PC-9 (cell line): ENCODE measurements around the gene AUTS2. TPM values are rescaled to one million over a fixed set of nuclear protein-coding genes. Genes with fewer than 3 reads are reported as not detected.

ENCODE experiments used
- BruUV-seq: library from RNA; stranded (reverse); fragments of 400-500 nt; replicated peaks from 2 replicates; lab custom pipeline; 2021; lab: Mats Ljungman, UMichigan
- CTCF ChIA-PET: fragments of 300-600 bp; sonication (Branson Sonifier 250); formaldehyde crosslinking; loops from one replicate; lab custom pipeline; 2022; ENCODE audit warnings: antibody characterized with exemption; lab: Charles Lee
- POLR2A ChIA-PET: fragments of 300-600 bp; sonication (Branson Sonifier 250); formaldehyde crosslinking; loops from one replicate; lab custom pipeline; 2022; ENCODE audit warnings: antibody characterized with exemption; ENCODE audit not compliant: unreplicated experiment; lab: Charles Lee
- DNase-seq, 2 experiments: peaks; one replicate each; pipeline versions ENCODE4 v3.0.0 to v3.0.0-alpha.2; 2015 to 2022; ENCODE audit warnings: mixed read lengths in 1 of 2
- H2AFZ ChIP-seq: fragments of 200-600 bp; sonication (generic); 2 replicates; pipeline ENCODE4 v1.8.1; 2017; ENCODE audit warnings: antibody characterized with exemption
- H3F3A ChIP-seq: fragments of 200-600 bp; sonication (generic); 2 replicates; pipeline ENCODE4 v1.8.1; 2017; ENCODE audit warnings: antibody characterized with exemption, mild to moderate bottlenecking, low read depth; ENCODE audit not compliant: insufficient read depth
- H3K27ac ChIP-seq: fragments of 200-600 bp; sonication (generic); 2 replicates; pipeline ENCODE4 v1.6.1; 2016; ENCODE audit warnings: mixed run types
- H3K27me3 ChIP-seq: fragments of 200-600 bp; sonication (generic); 2 replicates; pipeline ENCODE4 v1.6.1; 2016; ENCODE audit warnings: low read depth, mixed run types; ENCODE audit not compliant: insufficient read depth
- H3K36me3 ChIP-seq: fragments of 200-600 bp; sonication (generic); 2 replicates; pipeline ENCODE4 v1.6.1; 2016; ENCODE audit warnings: low read depth, mixed run types
- H3K4me1 ChIP-seq: fragments of 200-600 bp; sonication (generic); replicated peaks from 2 replicates; pipeline ENCODE4 v1.6.1; 2016; ENCODE audit warnings: mixed run types; ENCODE audit not compliant: insufficient read depth
- H3K4me2 ChIP-seq: fragments of 200-600 bp; sonication (generic); 2 replicates; pipeline ENCODE4 v1.6.1; 2017; ENCODE audit warnings: mixed run types
- H3K4me3 ChIP-seq: fragments of 200-600 bp; sonication (generic); 2 replicates; pipeline ENCODE4 v1.6.1; 2016; ENCODE audit warnings: mixed run types
- H3K79me2 ChIP-seq: fragments of 200-600 bp; sonication (generic); 2 replicates; pipeline ENCODE4 v1.6.1; 2017; ENCODE audit warnings: low read depth, mixed run types
- H3K9me2 ChIP-seq: fragments of 200-600 bp; sonication (generic); 2 replicates; pipeline ENCODE4 v1.8.1; 2017; ENCODE audit warnings: mild to moderate bottlenecking; ENCODE audit not compliant: insufficient read depth
- H3K9me3 ChIP-seq: fragments of 200-600 bp; sonication (generic); 2 replicates; pipeline ENCODE4 v1.8.1; 2016; ENCODE audit warnings: low read depth; ENCODE audit not compliant: insufficient read depth
- H4K20me1 ChIP-seq: fragments of 200-600 bp; sonication (generic); 2 replicates; pipeline ENCODE4 v1.8.1; 2017; ENCODE audit not compliant: insufficient read depth
- EZH2 ChIP-seq: fragments of 200-600 bp; sonication (generic); IDR thresholded peaks from 2 replicates; pipeline ENCODE4 v1.8.0; 2017; ENCODE audit warnings: antibody characterized with exemption, low read depth
- intact Hi-C: fragments of 100-400 bp; cut with micrococcal nuclease; formaldehyde crosslinking; loops from one replicate; pipeline ENCODE4 v1.10.0; 2022; ENCODE audit not compliant: unreplicated experiment
- total RNA-seq: library from RNA; stranded (reverse); gene quantifications from 2 replicates; pipeline ENCODE4 v1.2.3, GENCODE V29; 2021
- TF ChIP-seq, protein P1 (sequence below): fragments of 200-600 bp; sonication (generic); conservative IDR thresholded peaks from 2 replicates; pipeline ENCODE4 v1.6.1; 2017; ENCODE audit warnings: mixed run types, antibody characterized with exemption, mild to moderate bottlenecking, moderate library complexity

Gene AUTS2
- total RNA-seq, 1 experiment from 2014 or later, result not detected

- Histone ChIP-seq H3K9me3 (no peaks in the 10 kb centered on the region), H3K4me1 (no peaks in the 10 kb centered on the region), H4K20me1 (no peaks in the 10 kb centered on the region), H2AFZ (no peak overlapping the region), H3K36me3 (no peaks in the 10 kb centered on the region), H3K79me2 (no peaks in the 10 kb centered on the region), H3K4me3 (no peak overlapping the region), H3K9me2 (no peaks in the 10 kb centered on the region), H3F3A (no peaks in the 10 kb centered on the region), H3K27ac (no peak overlapping the region), H3K27me3 (no peaks in the 10 kb centered on the region), H3K4me2 (no peak overlapping the region)
- ChIA-PET CTCF (no interaction called here), POLR2A (no interaction called here)
- TF ChIP-seq, protein P1, sequence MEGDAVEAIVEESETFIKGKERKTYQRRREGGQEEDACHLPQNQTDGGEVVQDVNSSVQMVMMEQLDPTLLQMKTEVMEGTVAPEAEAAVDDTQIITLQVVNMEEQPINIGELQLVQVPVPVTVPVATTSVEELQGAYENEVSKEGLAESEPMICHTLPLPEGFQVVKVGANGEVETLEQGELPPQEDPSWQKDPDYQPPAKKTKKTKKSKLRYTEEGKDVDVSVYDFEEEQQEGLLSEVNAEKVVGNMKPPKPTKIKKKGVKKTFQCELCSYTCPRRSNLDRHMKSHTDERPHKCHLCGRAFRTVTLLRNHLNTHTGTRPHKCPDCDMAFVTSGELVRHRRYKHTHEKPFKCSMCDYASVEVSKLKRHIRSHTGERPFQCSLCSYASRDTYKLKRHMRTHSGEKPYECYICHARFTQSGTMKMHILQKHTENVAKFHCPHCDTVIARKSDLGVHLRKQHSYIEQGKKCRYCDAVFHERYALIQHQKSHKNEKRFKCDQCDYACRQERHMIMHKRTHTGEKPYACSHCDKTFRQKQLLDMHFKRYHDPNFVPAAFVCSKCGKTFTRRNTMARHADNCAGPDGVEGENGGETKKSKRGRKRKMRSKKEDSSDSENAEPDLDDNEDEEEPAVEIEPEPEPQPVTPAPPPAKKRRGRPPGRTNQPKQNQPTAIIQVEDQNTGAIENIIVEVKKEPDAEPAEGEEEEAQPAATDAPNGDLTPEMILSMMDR, result no peak
- no peak for TF ChIP-seq EZH2
- no TSS peak for BruUV-seq
- intact Hi-C loops, result no loop called here
- no peak for DNase-seq
Measured at GRCh38 chr7:69911337-69911736, 313.1 kb downstream of the AUTS2 start.

GRCh38 chr7:69912141-69912540 lies 313.9 kb downstream of the AUTS2 start:
- H3K4me3 ChIP-seq, result no peak overlapping the region
- no peaks in the 10 kb centered on the region for H3K27me3 ChIP-seq
- ChIA-PET CTCF (no interaction called here), POLR2A (no interaction called here)
- intact Hi-C loops, result no loop called here
- TF ChIP-seq EZH2, result no peak
- TF ChIP-seq, protein P1, result no peak
- no TSS peak for BruUV-seq
- no peaks in the 10 kb centered on the region for H3K79me2 ChIP-seq
- no peaks in the 10 kb centered on the region for H3K9me3 ChIP-seq
- H3K27ac ChIP-seq, result no peak overlapping the region
- H4K20me1 ChIP-seq, result no peaks in the 10 kb centered on the region
- H3K4me2 ChIP-seq, result no peak overlapping the region
- no peaks in the 10 kb centered on the region for H3K9me2 ChIP-seq
- H3K36me3 ChIP-seq, result no peaks in the 10 kb centered on the region
- no peak for DNase-seq
- no peaks in the 10 kb centered on the region for H3F3A ChIP-seq
- no peaks in the 10 kb centered on the region for H3K4me1 ChIP-seq
- no peak overlapping the region for H2AFZ ChIP-seq

DNA sequence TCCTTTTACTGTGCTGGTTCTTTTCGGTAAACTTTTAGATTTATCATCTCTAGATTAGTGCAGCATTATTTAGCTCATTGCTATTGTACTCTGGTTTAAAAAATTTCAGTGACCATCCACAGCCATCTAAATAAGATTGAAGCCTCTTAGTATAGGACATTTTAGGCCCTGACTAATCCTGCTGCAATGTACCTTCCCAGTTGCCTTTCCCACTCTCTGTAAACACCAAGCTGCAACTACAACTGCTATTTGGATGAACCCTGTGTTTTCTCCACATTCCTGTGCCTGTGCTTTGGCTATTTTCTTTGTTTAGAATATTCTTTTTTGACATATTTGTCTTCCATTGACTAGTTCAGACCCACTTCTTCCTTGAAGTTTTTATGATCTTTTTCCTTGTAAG lies 314.6 kb downstream of the AUTS2 start:
- no TSS peak for BruUV-seq
- CTCF ChIA-PET, result no interaction called here

More for the DNA sequence above, 314.6 kb downstream of the AUTS2 start:
- Histone ChIP-seq H3K4me2 (no peak overlapping the region), H3K4me1 (no peaks in the 10 kb centered on the region), H3K79me2 (no peaks in the 10 kb centered on the region), H3K4me3 (no peak overlapping the region), H3K27me3 (no peaks in the 10 kb centered on the region), H3F3A (no peaks in the 10 kb centered on the region), H2AFZ (no peak overlapping the region), H4K20me1 (no peaks in the 10 kb centered on the region), H3K27ac (no peak overlapping the region), H3K9me2 (no peaks in the 10 kb centered on the region), H3K36me3 (no peaks in the 10 kb centered on the region), H3K9me3 (no peaks in the 10 kb centered on the region)
- POLR2A ChIA-PET, result no interaction called here
- no peak for DNase-seq
- intact Hi-C loops, result no loop called here
- TF ChIP-seq EZH2, result no peak
- TF ChIP-seq, protein P1, result no peak
